HG02798 (cell line): ENCODE data around the gene LASP1NB.
"Not testable (repeated sequence)": the region's sequence is repeated elsewhere in the genome, so short reads cannot be mapped to it uniquely, and the experiment has no call there.

Experiments used
- ATAC-seq: cut with Tn5 transposase; IDR thresholded peaks from one replicate; pipeline ENCODE4 v1.9.1; 2021; ENCODE audit warnings: mild to moderate bottlenecking; ENCODE audit not compliant: unreplicated experiment, poor library complexity

The LASP1NB gene

GRCh38 chr17:38915639-38915995, 9.8 kb upstream of the LASP1NB start:
- ATAC-seq = no peak

- ATAC-seq = no peak
Measured at GRCh38 chr17:38916771-38917170, 8.6 kb upstream of the LASP1NB start.

- no peak for ATAC-seq
Measured at GRCh38 chr17:38917259-38917658, 8.2 kb upstream of the LASP1NB start.

GRCh38 chr17:38918129-38918913, 7.1 kb upstream of the LASP1NB start:
- no peak for ATAC-seq

GRCh38 chr17:38918916-38919315, 6.5 kb upstream of the LASP1NB start:
- no peak for ATAC-seq

GRCh38 chr17:38919316-38920078, 5.9 kb upstream of the LASP1NB start:
- ATAC-seq = no peak

- ATAC-seq = no peak
Measured at GRCh38 chr17:38920374-38921291, 4.8 kb upstream of the LASP1NB start.

- ATAC-seq = no peak
Measured at GRCh38 chr17:38921756-38922411, 3.5 kb upstream of the LASP1NB start.

GRCh38 chr17:38922538-38923297, 2.7 kb upstream of the LASP1NB start:
- no peak for ATAC-seq

- ATAC-seq = no peak
Measured at GRCh38 chr17:38926293-38927070, 1.1 kb downstream of the LASP1NB start.

GRCh38 chr17:38930782-38931181, 5.4 kb downstream of the LASP1NB start:
- not testable (repeated sequence) for ATAC-seq

GRCh38 chr17:38933962-38934361, 8.5 kb downstream of the LASP1NB start:
- ATAC-seq = not testable (repeated sequence)

- no peak for ATAC-seq
Measured at GRCh38 chr17:38939987-38940386, 14.6 kb downstream of the LASP1NB start.

GRCh38 chr17:38940404-38940803, 15.0 kb downstream of the LASP1NB start:
- no peak for ATAC-seq

- no peak for ATAC-seq
Measured at GRCh38 chr17:38942696-38943334, 17.4 kb downstream of the LASP1NB start.

- no peak for ATAC-seq
Measured at GRCh38 chr17:38943607-38944006, 18.2 kb downstream of the LASP1NB start.

GRCh38 chr17:38947189-38947588, 21.8 kb downstream of the LASP1NB start:
- ATAC-seq = no peak

- ATAC-seq = not testable (repeated sequence)
Measured at GRCh38 chr17:38953800-38954199, 28.4 kb downstream of the LASP1NB start.
